ENCODE data around the gene KIF5A.

Gene KIF5A

GRCh38 chr12:57515934-57516541 is 33.8 kb upstream of the KIF5A start:
- TF ChIP-seq ZBTB7A (IDR thresholded peaks at IDR 0.05; ENCODE audit: low read depth) = no peak
- no peak for TF ChIP-seq REST (IDR thresholded peaks at IDR 0.05; ENCODE audit: low read depth)
- no peak for TF ChIP-seq MAX (IDR thresholded peaks at IDR 0.05)
- no peak for TF ChIP-seq CEBPB (IDR thresholded peaks at IDR 0.05)
- TF ChIP-seq TEAD4 (IDR thresholded peaks at IDR 0.05) = no peak
- TF ChIP-seq NFIC (IDR thresholded peaks at IDR 0.05) = no peak
- TF ChIP-seq USF1 (IDR thresholded peaks at IDR 0.05) = no peak
- TF ChIP-seq CREB1 (IDR thresholded peaks at IDR 0.05; ENCODE audit: low read depth) = no peak
- no peak for TF ChIP-seq FOXM1 (IDR thresholded peaks at IDR 0.05; ENCODE audit: borderline replicate concordance, low read depth)
- TF ChIP-seq RAD21 (IDR thresholded peaks at IDR 0.05; ENCODE audit: low read depth) = no peak
- TF ChIP-seq EP300 (IDR thresholded peaks at IDR 0.05; ENCODE audit: borderline replicate concordance) = no peak
- TF ChIP-seq YY1 (IDR thresholded peaks at IDR 0.05; ENCODE audit: low read depth) = no peak
- TF ChIP-seq EGR1 (IDR thresholded peaks at IDR 0.05) = no peak
- no peak for TF ChIP-seq TCF12 (IDR thresholded peaks at IDR 0.05; ENCODE audit: low read depth)
- TF ChIP-seq TAF1 (IDR thresholded peaks at IDR 0.05; ENCODE audit: low read depth) = no peak

GRCh38 chr12:57516617-57517153 is 33.2 kb upstream of the KIF5A start:
- no peak for TF ChIP-seq FOXM1 (IDR thresholded peaks at IDR 0.05; ENCODE audit: borderline replicate concordance, low read depth)
- no peak for TF ChIP-seq EP300 (IDR thresholded peaks at IDR 0.05; ENCODE audit: borderline replicate concordance)
- TF ChIP-seq MAX (IDR thresholded peaks at IDR 0.05) = no peak
- no peak for TF ChIP-seq EGR1 (IDR thresholded peaks at IDR 0.05)
- no peak for TF ChIP-seq YY1 (IDR thresholded peaks at IDR 0.05; ENCODE audit: low read depth)
- no peak for TF ChIP-seq TCF12 (IDR thresholded peaks at IDR 0.05; ENCODE audit: low read depth)
- TF ChIP-seq REST (IDR thresholded peaks at IDR 0.05; ENCODE audit: low read depth) = no peak
- no peak for TF ChIP-seq NFIC (IDR thresholded peaks at IDR 0.05)
- no peak for TF ChIP-seq CEBPB (IDR thresholded peaks at IDR 0.05)
- no peak for TF ChIP-seq RAD21 (IDR thresholded peaks at IDR 0.05; ENCODE audit: low read depth)
- TF ChIP-seq USF1 (IDR thresholded peaks at IDR 0.05) = no peak
- no peak for TF ChIP-seq CREB1 (IDR thresholded peaks at IDR 0.05; ENCODE audit: low read depth)
- no peak for TF ChIP-seq TEAD4 (IDR thresholded peaks at IDR 0.05)
- no peak for TF ChIP-seq TAF1 (IDR thresholded peaks at IDR 0.05; ENCODE audit: low read depth)
- no peak for TF ChIP-seq ZBTB7A (IDR thresholded peaks at IDR 0.05; ENCODE audit: low read depth)

- no peak for TF ChIP-seq EP300 (IDR thresholded peaks at IDR 0.05; ENCODE audit: borderline replicate concordance)
Observed at GRCh38 chr12:57517187-57517586, 32.7 kb upstream of the KIF5A start.

GRCh38 chr12:57518176-57518919 is 31.5 kb upstream of the KIF5A start:
- TF ChIP-seq USF1 (IDR thresholded peaks at IDR 0.05) = no peak
- no peak for TF ChIP-seq CEBPB (IDR thresholded peaks at IDR 0.05)
- TF ChIP-seq FOXM1 (IDR thresholded peaks at IDR 0.05; ENCODE audit: borderline replicate concordance, low read depth) = no peak
- TF ChIP-seq MAX (IDR thresholded peaks at IDR 0.05) = no peak
- no peak for TF ChIP-seq TAF1 (IDR thresholded peaks at IDR 0.05; ENCODE audit: low read depth)
- TF ChIP-seq TCF12 (IDR thresholded peaks at IDR 0.05; ENCODE audit: low read depth) = no peak
- TF ChIP-seq REST (IDR thresholded peaks at IDR 0.05; ENCODE audit: low read depth) = no peak

All from Ishikawa (cell line).